HG02938 (cell line): ENCODE data around the gene TSPEAR.
"Not testable (repeated sequence)": the region's sequence is repeated elsewhere in the genome, so short reads cannot be mapped to it uniquely, and the experiment has no call there.

Experiments
- ATAC-seq: cut with Tn5 transposase; IDR thresholded peaks from one replicate; pipeline ENCODE4 v1.9.1; 2021; ENCODE audit warnings: mild to moderate bottlenecking, moderate library complexity; ENCODE audit not compliant: unreplicated experiment

TSPEAR gene

DNA sequence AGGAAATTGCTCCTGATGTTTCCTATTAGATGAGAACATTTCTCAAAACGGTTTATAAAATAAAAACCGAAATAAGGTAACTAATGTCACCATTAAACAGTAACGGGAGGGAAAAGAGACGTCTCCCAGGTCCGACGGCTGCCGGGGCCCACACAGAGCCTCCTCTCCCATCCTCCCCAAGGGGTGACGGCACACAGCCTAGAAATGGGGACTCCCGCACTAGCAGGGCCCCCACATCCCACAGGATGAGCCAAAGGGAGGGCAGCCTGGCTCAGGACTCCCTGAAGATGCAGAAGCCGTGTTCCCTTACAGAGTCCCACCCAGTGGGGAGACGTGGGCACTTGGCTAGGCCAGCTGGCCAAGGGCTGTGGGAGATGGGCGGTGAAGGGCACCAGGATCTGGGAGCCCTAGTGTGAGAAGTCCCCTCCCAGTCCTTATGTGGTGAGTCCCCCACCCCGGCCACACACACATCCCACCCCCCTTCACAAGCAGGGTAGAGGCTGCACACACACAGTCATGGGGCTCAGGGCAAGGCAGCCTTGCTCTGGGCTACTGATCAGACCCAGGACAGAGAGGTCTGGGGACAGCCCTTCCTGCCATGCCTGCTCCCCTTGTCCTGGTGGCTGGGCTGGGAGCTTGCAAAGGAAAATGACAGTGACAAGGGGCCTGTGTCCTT, 156.0 kb downstream of the TSPEAR start:
- ATAC-seq = no peak

DNA sequence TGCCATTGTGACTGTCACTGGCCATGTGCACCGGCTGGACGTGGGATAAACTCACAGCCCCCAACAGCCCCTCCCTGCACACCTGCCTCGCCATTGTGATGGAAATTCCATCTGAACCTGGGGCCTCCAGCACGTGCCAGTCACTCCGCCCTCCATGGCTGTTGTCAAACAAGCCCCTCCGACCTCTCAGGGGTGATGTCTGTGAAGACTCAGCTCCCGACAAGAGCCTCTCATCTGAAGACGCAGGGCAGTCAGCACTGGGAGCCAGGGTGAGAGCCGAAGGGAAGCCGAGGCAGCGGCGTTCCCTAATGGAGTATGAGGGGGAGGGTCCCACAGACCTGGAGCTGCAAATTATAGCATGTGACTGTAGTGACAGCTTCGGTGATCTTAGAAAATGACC, 158.7 kb downstream of the TSPEAR start:
- no peak for ATAC-seq

DNA sequence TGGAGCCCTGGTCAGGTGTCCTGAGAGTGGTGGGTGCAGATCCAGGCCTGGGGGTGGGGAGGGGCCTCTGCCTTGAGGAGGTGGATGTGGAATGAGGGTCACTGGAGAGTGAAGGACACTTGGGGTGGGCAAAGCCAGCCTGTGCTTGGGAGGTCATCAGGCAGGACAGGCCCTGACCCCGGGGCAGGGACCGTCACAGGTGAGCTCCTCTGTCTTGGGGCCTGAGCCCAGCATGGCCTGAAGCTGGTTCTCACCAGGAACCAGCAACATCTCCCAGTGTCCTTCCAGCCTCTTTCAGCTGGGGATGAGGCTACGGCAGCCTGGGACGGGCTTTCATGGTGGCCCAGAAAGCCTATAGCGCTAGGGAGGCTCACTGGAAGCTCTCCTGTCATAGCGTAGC, 159.2 kb downstream of the TSPEAR start:
- no peak for ATAC-seq

DNA sequence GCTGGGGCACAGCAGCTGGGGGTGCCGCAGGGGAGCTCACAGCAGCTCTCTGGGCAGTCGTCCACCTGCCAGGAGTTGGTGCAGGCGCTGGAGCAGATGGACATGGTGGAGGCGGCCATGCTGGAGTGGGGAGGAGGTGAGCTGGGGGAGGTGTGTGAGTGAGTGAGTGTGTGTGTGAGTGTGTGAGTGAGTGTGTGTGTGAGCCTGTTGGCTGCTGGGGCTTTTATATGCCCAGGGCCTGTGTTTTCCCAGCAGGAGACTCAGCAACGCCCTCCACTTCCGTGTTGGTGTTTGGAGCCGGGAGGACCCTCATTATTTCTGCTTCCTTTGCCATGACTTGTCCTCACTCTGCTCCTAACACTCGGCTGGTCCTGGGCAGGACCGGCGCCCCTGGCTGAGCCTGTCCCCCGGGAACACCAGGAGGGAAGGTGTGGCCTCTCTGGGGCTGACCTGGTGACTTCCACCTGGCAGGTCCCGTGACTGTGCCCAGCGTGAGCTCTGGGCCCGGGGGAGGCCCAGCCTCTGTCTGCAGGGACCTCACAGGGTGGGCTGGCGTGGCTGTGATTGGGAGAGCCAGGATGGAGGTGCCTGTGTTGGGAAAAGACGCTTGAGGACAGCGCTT, 159.9 kb downstream of the TSPEAR start, which contains the start of gene KRTAP10-2:
KRTAP10-2 (minus strand) TSS at position 166 of the 622 bp plus-strand sequence; CDS start at position 119, 47 bp downstream.
- no peak for ATAC-seq

DNA sequence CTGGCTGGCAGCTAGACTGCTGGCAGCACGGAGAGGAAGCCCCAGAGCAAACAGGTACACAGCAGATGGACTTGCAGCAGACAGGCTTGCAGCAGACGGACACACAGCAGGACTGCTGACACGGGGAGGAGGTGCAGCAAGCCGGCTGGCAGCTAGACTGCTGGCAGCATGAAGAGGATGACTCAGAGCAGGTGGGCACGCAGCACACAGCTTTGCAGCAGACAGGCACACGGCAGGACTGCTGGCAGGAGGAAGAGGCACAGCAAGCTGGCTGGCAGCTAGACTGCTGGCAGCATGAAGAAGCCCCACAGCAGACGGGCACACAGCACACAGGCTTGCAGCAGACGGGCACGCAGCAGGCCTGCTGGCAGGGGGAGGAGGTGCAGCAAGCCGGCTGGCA, 160.6 kb downstream of the TSPEAR start:
- ATAC-seq = no peak

DNA sequence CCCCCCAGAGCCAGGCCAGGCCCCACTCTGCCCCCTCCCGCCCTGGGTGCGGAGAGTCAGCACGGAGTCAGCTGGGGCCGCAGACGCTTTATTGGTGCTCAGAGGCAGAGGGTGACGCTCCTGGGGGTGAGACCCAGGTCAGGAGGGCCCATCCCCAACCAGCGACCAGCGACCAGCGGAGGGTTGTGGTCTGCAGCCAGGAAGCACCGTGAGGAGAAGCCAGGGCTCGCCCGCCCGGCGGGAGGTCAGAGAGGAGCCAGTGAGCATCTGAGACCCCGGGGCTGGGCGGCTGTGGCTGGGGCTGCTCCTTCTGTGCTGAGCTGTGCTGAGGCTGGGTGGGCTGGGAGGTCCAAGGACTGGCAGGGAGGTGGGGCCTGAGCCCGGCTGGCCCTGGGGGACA, 161.1 kb downstream of the TSPEAR start:
- ATAC-seq = not testable (repeated sequence)

DNA sequence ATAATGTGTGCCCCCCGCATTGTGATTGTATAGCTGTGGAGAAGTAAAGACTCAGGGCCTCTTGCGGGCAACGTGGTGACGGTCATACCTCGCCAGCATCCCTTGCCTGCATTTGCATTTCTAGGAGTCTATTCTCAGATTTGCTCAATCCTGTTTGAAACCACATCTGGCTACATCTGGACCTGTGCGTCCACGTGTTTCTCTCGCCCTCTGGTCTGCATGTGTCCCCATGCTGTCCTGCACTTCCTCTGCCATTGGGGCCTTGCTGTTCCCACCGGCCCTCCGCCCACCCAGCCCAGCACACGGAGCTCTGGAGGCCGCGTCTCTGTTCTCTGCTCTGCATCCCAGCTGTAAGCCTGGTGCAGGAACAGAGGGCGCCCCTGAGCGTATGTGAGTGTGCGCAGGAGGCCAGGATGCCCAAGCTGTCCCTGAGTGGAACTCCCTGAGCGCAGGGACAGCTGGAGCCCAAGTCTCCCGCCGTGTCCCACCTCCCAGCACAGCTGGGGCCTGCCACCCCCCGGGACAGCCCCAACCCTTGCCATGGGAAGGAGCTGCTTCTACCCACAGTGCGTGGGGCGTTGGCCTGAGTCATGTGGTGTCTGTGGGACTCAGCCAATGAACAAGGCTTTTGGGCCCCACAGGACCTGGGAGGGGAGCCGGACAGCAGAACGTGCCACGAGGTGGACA, 161.7 kb downstream of the TSPEAR start:
- ATAC-seq = no peak

DNA sequence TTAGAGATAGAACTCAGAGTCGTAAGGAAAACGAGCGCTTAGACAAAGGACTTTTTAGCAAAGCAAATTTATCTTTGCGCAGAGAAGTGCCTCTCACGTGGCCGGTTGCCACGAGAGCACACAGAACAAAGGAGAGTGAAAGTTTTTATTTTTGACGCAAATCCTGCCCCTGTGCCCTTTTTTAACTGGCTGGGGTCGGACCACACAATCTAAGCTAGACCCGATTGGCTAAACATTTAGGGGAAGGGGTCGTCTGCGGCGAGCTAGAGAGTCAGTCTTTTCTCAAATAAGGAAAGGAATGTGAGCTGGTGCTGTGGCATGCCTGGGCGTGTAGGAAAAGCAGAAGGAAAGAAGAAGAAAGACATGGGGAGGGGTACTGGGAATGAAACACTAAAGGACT, 162.4 kb downstream of the TSPEAR start:
- no peak for ATAC-seq

DNA sequence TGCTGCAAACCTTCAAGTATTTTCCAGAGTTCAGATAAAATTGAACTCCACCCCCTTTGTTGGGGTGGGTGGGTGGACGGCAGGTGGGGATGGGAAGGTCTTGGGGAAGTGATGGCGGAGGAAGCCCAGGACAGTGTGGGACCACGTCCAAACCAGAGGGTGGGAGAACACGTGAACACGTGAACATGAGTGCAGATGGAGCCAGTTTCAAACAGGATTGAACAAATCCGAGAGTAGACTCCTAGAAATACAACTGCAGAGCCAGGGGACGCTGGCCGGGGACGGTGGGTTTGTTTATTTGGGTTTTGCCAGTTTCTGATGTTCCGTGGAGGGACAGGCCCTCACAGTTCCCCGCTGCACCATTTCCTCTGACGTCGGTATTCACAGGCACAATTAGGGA, 163.0 kb downstream of the TSPEAR start:
- ATAC-seq = no peak

DNA sequence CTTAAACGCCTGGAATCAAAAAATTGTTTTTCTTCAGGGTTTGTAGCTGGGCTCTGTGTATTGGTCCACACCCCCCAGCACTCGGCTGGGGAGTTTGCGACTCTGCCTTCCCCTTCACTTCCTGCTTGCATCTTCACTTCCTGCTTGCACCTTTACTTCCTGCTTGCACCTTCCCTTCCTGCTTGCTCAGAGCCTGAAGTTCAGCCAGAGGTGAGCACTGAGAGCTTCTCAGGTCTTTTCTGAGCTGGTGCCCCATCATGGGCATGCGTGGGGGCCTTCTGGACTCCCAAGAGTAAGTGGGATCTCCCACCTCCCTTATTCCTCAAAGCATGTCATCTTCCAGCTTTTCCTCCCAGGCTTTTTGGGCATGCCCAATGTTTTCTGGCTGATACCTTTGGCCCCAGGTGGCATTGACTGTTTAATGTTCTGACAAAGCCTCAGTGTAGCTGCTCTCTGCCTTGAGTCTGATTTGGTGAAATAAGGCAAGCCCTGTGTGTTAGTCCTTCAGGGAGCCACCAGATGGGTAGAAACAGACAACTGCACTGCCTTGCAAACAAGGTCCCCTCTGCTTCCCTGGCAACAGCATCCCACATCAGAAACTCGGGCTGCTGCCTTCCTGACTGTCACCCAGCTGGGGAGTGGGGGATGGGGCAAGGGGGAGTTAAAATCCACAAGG, 163.6 kb downstream of the TSPEAR start:
- no peak for ATAC-seq

DNA sequence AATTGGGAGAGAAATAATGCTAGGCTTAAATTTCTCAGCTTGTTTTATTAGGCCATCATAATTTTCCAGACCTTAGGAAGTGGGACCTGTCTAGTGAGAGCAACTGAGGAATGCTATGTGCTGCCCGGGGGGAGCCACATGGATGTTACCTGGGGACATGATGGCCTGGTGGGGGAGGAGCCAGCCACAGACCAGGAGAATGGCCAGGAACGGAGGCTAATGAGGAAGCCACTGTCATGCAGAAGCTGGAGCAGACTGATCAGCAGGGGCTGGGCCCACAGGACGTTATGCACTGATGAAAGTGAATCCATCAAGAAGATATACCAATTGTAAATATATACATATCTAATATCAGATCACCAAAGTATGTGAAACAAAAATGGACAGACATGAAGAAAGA, 166.8 kb downstream of the TSPEAR start:
- ATAC-seq = no peak

DNA sequence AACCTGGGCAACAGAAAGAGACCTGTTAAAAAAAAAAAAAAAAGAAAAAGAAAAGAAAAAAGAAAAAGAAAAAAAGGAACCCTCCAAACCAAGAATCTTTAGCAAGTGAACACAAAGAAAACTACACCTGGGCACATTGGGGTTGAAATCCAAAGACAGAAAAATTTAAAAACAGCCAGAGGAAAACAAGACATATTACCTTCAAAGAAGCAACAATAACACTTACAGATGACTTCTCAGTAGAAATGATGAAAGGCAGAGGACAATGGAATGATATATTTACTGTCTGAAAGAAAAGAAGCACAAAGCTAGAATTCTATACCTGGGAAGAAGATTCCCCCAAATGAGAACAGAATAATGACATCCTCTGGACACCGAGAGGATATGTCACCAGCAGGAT, 168.7 kb downstream of the TSPEAR start:
- no peak for ATAC-seq

DNA sequence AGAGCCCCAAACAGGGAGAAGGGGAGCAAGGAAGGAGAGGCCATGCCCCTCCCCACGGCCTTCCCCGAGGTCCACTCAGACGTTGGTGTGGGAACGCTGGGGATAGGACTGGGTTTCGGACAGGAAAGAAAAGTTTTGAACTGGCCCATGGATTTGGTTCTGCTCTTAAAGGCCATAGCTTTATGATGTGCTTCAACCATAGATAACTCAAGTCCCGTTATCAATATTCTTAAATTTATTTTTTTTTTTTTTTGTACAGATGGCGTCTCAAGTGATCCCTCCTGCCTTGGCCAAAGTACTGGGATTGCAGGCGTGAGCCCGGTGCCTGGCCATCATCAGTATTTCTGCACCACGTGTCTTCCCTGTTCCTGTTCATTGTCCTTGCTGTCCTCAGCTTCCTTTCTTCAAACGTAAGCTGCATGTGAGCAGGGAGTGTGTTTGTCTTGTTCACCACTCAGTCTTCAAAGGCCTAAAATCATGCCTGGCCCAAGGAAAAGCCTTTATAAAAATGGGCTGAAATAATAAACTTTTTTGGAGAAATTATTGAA, 170.6 kb downstream of the TSPEAR start:
- ATAC-seq = no peak

DNA sequence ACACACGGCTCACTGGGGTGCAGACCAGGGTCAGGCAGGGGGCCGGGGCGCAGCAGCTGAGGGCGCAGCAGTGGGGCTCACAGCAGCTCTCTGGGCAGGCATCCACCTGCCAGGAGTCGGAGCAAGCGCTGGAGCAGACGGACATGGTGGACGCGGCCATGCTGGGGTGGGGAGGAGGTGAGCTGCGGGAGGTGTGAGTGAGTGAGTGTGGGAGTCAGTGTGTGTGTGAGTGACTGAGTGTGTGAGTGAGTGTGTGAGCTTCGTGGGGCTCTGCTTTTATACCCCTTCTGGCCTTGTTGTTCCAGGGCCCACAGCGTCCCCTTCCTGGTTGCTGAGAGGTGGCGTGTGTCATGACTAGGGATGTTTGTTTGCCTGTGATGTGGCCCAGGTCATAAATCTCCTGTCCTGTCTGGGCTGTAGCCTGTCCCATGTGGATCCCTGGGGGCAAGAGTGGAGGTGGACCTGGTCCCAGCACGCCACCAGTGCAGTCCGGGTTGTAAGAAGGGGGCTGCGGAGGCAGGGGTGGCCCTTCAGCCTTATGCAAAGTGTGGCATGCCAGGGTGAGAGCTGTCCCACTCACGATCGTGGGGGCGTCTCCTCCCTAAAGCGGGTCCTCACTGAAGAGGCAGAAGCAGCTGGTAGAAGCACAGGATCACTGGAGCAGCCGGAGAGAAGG, 171.2 kb downstream of the TSPEAR start, which contains the start of gene KRTAP10-1:
KRTAP10-1 (minus strand) TSS at position 205 of the 676 bp plus-strand sequence; CDS start at position 160, 45 bp downstream.
- no peak for ATAC-seq

DNA sequence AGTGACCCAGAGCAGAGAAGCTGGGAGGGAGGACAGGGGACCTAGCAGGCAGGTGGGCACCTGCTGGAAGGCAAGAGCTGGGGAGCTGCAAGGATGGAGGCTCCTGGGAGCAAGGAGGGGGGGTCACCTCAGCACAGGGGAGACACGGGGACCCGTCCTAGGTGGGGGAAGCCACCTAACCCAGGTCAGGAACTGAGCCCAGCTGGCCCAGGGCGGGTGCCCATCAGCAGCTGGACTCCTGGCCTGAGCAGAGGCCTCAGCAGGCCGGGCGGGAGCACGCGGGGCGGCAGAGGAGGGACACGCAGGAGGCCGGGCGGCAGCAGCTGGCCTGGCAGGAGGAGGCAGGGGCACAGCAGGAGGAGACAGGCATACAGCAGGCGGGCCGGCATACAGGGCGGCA, 172.3 kb downstream of the TSPEAR start:
- ATAC-seq = no peak

DNA sequence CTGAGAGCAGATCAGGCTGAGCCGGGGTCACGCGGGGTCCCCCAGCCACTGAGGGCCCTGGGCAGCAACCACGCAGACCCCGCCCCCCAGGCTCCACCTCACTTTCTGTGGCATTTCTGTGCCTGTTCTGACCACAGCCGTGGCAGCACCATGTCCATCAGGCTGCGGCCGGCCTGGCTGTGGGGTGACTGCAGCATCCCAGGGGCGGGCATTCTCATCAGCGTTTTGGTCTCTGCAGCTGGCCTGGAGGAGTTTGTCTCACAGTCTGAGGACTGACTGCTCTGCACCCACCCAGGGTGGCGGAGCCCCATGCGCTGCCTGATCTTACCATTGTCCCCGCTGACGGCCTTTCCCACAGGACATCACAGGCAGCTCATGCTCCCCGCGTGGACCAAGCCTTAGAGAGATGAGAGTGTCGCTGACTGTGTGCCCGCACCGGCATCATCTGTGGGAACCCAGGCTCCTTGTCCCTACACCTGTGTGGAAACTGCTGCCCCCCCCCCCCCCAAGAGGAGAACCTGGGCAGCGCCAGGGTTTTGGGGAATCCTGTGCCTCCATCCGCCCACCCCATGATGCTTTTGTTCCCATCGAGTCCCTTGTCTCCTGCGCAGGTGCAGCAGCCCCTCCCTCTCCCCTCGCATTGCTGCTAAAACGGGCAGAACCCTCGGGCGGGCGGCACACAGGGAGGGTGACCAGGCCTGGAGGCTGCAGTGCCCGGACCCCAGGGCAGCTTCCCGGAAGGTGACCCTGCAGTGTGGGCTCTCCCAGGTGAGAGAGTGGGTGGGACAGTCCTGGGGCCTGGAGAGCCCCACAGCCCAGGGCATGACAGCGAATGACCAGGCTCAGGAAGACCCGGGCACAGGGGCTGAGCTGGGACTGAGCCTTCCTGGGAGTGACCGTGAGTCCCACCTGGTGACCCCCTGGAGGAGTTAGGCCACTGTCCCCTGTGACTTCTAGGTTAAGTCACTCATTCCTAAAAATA, 173.2 kb downstream of the TSPEAR start:
- no peak for ATAC-seq

DNA sequence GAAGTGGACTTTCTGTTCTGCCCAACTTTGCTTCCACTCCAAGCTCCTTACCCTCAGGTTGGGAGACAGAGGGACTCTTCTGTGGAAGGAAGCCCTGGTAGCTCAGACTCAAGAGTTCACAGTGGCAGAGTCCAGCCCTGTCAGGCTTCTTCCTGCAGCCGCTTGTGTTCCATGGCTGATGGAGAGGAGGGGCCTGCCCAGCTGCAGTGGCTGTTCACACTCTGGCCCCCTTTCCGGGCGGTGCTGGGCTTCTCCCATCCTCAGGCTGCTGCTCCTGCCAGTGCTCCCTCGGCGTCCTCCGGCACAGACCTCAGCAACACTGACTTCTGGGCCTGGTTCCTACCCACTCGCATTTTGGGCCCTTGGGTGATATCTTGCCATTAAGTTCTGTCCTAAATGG, 175.4 kb downstream of the TSPEAR start:
- no peak for ATAC-seq

DNA sequence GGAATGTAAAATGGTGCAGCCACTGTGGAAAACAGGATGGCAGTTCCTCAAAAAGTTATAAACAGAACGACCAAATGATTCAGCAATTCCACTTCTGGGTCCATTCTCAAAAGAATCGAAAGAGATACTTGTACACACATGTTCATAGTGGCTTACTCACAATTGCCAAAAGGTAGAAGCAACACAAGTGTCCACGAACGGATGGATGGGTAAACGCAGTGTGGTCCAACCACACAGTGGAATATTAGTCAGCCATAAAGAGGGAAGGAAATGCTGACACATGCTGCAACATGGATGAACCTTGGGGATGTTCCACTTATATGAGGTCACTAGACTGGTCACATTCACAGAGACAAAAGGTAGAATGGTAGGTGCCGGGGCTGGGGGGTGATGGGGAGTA, 176.7 kb downstream of the TSPEAR start:
- ATAC-seq = no peak

DNA sequence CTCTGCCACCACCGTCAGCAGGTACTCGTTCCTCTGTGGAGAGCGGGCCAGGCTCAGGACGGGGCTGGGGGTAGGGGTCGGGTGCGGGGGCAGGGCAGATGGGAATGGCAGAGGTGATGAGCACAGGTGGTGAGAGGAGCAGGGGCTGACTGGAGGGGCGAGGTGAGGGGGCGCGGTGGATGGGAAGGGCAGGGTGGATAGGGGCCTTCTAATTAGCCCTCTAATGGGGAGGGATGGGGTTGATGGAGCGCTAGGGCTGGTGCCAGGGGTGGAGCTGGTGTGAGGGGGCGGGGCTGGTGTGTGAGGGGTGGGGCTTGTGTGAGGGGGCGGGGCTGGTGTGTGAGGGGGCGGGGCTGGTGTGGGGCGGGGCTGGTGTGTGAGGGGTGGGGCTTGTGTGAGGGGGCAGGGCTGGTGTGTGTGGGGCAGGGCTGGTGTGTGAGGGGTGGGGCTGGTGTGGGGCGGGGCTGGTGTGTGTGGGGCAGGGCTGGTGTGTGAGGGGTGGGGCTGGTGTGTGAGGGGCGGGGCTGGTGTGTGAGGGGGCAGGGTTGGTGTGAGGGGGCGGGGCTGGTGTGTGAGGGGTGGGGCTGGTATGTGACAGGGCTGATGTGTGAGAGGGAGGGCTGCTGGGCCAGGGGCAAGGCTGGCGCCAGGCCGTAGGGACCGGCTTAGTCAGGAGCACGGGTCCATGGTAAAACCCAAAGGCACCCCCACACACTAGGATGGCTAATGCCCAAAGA, 177.3 kb downstream of the TSPEAR start:
- no peak for ATAC-seq
